DMS79 treated with DMSO at 0.1 percent for 48 hours (cell line): ENCODE results near the gene CFAP46.
"Not testable (repeated sequence)": the region's sequence is repeated elsewhere in the genome, so short reads cannot be mapped to it uniquely, and the experiment has no call there.

Source experiments
- DNase-seq: peaks from one replicate; lab custom pipeline; 2025; lab: John Stamatoyannopoulos, UW

The CFAP46 gene

GRCh38 chr10:132912713-132913558, 29.4 kb downstream of the CFAP46 start:
- DNase-seq = no peak

- DNase-seq = no peak
Measured at GRCh38 chr10:132912225-132912712, 30.1 kb downstream of the CFAP46 start.

- DNase-seq = no peak
Measured at GRCh38 chr10:132911786-132912097, 30.6 kb downstream of the CFAP46 start.

GRCh38 chr10:132910901-132911785, 31.2 kb downstream of the CFAP46 start:
- no peak for DNase-seq

- no peak for DNase-seq
Measured at GRCh38 chr10:132910186-132910880, 32.0 kb downstream of the CFAP46 start.

GRCh38 chr10:132909491-132910071, 32.8 kb downstream of the CFAP46 start:
- DNase-seq = no peak

- DNase-seq = no peak
Measured at GRCh38 chr10:132908621-132909295, 33.6 kb downstream of the CFAP46 start.

- DNase-seq = no peak
Measured at GRCh38 chr10:132907821-132908620, 34.3 kb downstream of the CFAP46 start.

- no peak for DNase-seq
Measured at GRCh38 chr10:132906836-132907235, 35.5 kb downstream of the CFAP46 start.

GRCh38 chr10:132906106-132906505, 36.3 kb downstream of the CFAP46 start:
- no peak for DNase-seq

GRCh38 chr10:132905661-132906060, 36.7 kb downstream of the CFAP46 start:
- no peak for DNase-seq

- no peak for DNase-seq
Measured at GRCh38 chr10:132904814-132905649, 37.3 kb downstream of the CFAP46 start.

GRCh38 chr10:132904181-132904813, 38.1 kb downstream of the CFAP46 start:
- peak; percentile 4 for DNase-seq

- not testable (repeated sequence) for DNase-seq
Measured at GRCh38 chr10:132902656-132903575, 39.5 kb downstream of the CFAP46 start.

GRCh38 chr10:132901351-132901750, 41.0 kb downstream of the CFAP46 start:
- no peak for DNase-seq

- no peak for DNase-seq
Measured at GRCh38 chr10:132900211-132900756, 42.1 kb downstream of the CFAP46 start.

- DNase-seq = no peak
Measured at GRCh38 chr10:132899751-132900065, 42.7 kb downstream of the CFAP46 start.
